GM12865 (cell line): ENCODE measurements around the gene LCNL1.
A peak's percentile ranks its signal among the peaks of the same experiment; 100 is the strongest.

Experiments used
- DNase-seq: peaks from one replicate; pipeline ENCODE4 v3.0.0; 2010; ENCODE audit warnings: low read depth
- H3K4me3 ChIP-seq: 2 replicates; pipeline ENCODE4 v1.5.1; 2011; ENCODE audit warnings: mild to moderate bottlenecking, low read depth, low read length, control low read depth
- TF ChIP-seq, protein P1 (sequence below): IDR thresholded peaks from 2 replicates; pipeline ENCODE4 v1.5.1; 2011; ENCODE audit warnings: low read length, control low read depth, low read depth, inconsistent platforms; ENCODE audit not compliant: insufficient read depth; ENCODE audit errors: missing control alignments

Gene LCNL1

DNA sequence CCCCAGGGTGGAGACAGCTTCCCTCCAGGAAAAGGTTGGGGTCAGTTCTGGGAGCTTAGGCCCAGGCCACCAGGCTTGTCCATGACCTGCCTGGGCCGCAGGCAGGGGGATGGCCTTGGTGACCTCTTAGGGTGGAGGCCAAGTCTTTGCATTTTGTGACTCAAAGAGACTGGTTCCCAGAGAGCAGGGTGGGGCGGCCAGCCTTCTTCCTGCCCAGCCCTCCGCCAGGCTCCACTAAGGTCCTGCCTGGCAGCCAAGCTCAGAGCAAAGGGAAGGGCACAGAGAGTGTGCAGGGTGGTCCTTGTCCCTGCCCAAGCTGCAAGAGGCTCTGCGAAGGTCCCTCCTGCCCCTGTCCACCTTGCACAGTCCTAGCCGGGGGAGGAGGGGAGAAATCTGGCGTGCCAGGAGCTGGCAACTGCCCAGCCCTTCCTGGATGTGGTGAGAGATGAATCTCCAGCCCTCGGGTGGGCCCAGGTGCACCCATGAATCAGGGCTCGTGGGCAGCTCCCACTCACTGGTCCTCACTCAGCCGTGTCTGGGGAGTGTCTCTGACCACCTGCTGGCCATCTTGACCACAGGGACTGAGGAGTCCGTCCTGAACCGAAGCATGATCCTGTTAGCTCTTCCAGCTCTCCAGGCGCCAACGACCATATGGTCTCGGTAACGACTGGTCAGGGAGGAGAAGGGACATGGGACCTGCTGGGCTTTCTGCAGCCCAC is 7.8 kb upstream of the LCNL1 start:
- no peak for DNase-seq
- TF ChIP-seq, protein P1, sequence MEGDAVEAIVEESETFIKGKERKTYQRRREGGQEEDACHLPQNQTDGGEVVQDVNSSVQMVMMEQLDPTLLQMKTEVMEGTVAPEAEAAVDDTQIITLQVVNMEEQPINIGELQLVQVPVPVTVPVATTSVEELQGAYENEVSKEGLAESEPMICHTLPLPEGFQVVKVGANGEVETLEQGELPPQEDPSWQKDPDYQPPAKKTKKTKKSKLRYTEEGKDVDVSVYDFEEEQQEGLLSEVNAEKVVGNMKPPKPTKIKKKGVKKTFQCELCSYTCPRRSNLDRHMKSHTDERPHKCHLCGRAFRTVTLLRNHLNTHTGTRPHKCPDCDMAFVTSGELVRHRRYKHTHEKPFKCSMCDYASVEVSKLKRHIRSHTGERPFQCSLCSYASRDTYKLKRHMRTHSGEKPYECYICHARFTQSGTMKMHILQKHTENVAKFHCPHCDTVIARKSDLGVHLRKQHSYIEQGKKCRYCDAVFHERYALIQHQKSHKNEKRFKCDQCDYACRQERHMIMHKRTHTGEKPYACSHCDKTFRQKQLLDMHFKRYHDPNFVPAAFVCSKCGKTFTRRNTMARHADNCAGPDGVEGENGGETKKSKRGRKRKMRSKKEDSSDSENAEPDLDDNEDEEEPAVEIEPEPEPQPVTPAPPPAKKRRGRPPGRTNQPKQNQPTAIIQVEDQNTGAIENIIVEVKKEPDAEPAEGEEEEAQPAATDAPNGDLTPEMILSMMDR: no peak
- H3K4me3 ChIP-seq: no peak overlapping the region

DNA sequence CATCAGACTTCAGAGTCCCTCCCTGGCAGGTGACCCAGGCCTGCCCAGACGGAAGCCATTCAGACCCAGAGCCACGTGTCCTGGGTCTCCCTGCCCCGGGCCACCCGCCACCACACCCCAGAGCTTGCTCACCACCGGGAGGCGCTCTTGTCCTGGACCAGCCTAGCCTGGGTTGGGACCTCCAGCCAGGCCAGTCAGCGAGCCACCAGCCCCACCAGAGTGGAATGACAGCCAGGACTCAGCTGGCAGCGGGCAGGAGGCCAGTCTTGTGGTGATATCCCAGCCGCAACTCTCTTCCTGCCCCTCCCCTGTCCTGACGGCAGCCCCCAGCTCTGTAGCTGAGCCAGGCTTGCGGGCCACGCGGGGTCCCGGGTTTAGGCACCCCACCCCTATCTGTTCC is 7.1 kb upstream of the LCNL1 start:
- TF ChIP-seq, protein P1: peak; percentile 21
- DNase-seq: peak; percentile 44
- H3K4me3 ChIP-seq: no peak overlapping the region

DNA sequence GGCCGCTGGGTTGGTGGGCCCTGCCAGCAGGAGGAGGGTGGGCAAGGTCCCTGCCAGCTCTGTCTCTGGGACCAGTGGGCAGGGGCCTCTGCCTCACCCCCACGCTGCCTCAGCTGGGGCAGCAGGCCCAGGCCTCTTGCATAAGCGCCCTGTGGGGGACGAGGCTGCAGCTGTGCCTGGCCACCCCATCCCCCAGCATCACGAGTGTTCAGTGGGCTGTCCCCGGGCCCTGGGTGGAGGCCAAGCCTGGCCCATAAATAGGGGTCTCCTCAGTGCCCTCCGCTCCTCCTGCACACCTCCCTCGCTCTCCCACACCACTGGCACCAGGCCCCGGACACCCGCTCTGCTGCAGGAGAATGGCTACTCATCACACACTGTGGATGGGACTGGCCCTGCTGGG is 5.6 kb upstream of the LCNL1 start, which contains the start of gene PTGDS:
PTGDS (plus strand) TSS at position 282 of the 400 bp plus-strand sequence; CDS start at position 357, 75 bp downstream.
- no peak for DNase-seq
- H3K4me3 ChIP-seq: no peak within 1 kb of the TSS
- TF ChIP-seq, protein P1: no peak

DNA sequence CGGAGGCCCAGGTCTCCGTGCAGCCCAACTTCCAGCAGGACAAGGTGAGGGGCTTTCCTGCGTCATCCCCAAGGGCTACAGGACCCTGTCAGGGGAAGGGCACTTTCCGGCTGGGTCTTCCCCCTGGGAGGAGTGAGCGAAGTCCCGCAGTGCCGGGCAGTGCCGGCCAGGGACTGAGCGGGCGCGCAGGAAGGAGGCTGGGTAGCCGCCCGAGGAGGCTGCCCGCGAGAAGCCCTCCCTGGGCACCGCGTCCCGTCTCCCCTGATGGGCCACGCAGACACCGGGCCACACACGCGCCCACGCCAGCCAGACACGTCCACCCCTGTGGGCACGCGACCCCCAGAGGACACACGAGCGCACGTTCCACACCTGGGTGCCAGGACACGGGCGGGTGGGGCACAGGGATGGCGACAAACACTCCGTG is 5.1 kb upstream of the LCNL1 start:
- TF ChIP-seq, protein P1: no peak
- DNase-seq: no peak
- no peak overlapping the region for H3K4me3 ChIP-seq

DNA sequence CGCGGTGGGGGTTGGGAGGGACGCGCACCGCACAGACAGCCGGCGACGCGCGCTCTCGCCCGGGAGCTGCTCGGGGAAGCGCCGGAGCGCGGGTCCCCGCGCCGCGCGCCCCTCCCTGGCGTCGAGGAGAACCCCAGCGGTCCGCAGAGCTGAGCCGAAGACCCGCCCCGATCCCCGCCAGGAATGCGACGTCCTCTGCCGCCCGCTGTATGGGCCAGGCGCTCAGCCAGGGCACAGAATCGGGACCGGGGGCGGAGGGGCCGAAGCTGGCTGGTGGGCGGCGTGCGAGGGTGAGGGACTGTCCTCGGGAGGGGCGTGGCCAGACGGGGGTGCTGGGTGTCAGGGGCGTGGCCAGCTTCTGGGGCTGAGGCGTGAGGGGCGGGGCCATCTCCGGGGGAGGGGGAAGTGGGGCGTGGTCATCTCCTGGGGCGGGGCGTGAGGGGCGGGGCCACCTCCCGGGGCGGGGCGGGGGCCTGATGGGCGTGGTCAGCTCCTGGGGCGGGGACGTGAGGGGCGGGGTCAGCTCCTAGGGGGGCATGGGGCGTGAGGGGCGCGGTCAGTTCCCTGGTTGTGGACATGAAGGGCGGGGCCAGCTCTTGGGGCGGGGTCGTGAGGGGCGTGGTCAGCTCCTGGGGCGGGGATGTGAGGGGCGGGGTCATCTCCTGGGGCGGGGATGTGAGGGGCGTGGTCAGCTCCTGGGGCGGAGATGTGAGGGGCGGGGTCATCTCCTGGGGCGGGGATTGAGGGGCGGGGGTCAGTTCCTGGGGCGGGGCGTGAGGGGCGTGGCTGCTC is 4.5 kb upstream of the LCNL1 start:
- TF ChIP-seq, protein P1: no peak
- peak; percentile 51 for DNase-seq
- no peak overlapping the region for H3K4me3 ChIP-seq

DNA sequence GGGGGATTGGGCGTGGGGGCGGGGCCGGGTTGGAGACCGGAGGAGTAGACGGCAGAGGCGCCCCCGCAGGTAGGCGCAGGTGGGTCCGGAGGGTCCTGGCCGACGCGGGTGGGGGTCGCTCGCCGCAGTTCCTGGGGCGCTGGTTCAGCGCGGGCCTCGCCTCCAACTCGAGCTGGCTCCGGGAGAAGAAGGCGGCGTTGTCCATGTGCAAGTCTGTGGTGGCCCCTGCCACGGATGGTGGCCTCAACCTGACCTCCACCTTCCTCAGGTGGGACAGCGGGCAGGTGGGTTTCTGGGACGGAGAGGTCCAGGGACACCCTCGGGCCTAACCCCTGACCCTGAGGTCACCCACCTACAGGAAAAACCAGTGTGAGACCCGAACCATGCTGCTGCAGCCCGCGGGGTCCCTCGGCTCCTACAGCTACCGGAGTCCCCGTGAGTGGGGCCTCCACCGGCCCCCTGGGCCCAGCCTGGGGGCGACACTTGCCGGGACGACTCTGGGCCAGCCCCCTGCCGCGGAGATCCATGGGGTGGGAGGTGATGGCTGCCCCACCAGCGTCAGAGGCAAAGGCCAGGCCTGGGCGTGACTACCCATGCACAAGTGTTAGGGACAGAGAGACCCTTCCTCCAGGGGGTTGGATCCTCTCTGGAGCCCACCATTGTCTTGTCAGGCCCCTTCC is 3.8 kb upstream of the LCNL1 start:
- TF ChIP-seq, protein P1: no peak
- no peak overlapping the region for H3K4me3 ChIP-seq
- no peak for DNase-seq
